ENCODE data around the gene MAP3K2. TPM values are rescaled to one million over a fixed set of nuclear protein-coding genes. Genes with fewer than 3 reads are reported as not detected.

The MAP3K2 gene
- total and polyA plus RNA-seq, 2 of the 8 experiments (the other 6 are each of a cell fraction or from before 2014, with no cell fraction given), result 2.0 to 23.2 TPM

GRCh38 chr2:127414638-127415592 lies 27.1 kb upstream of the MAP3K2 start (continued):
- TF ChIP-seq PHF8 (conservative IDR thresholded peaks at IDR 0.05; ENCODE audit: low read depth, low read length), result no peak
- no peak for TF ChIP-seq RNF2 (IDR thresholded peaks at IDR 0.05; ENCODE audit: borderline replicate concordance, low read depth, low read length, missing control alignments, poor library complexity, severe bottlenecking)
- TF ChIP-seq CHD1 (IDR thresholded peaks at IDR 0.05; ENCODE audit: low read depth, low read length), result no peak
- TF ChIP-seq GABPA (IDR thresholded peaks at IDR 0.05; ENCODE audit: borderline replicate concordance, insufficient read depth, low read length), result no peak
- TF ChIP-seq RXRA (IDR thresholded peaks at IDR 0.05; ENCODE audit: insufficient read depth, low read depth, low read length), result no peak
- no peak for TF ChIP-seq BCL11A (IDR thresholded peaks at IDR 0.05; ENCODE audit: low read depth in 2 of 2, low read length in 2 of 2)
- no peak for TF ChIP-seq CHD2 (IDR thresholded peaks at IDR 0.05; ENCODE audit: low read length)
- no peak for TF ChIP-seq TBP (IDR thresholded peaks at IDR 0.05; ENCODE audit: low read depth, low read length)
